GM19240 (cell line): Measurements from ENCODE around the gene RHBDD3.
"Not testable (repeated sequence)": the region's sequence is repeated elsewhere in the genome, so short reads cannot be mapped to it uniquely, and the experiment has no call there.

Source experiments
- DNase-seq: peaks from one replicate; pipeline ENCODE4 v3.0.0; 2011; ENCODE audit warnings: low spot score; ENCODE audit not compliant: insufficient read length

The RHBDD3 gene

DNA sequence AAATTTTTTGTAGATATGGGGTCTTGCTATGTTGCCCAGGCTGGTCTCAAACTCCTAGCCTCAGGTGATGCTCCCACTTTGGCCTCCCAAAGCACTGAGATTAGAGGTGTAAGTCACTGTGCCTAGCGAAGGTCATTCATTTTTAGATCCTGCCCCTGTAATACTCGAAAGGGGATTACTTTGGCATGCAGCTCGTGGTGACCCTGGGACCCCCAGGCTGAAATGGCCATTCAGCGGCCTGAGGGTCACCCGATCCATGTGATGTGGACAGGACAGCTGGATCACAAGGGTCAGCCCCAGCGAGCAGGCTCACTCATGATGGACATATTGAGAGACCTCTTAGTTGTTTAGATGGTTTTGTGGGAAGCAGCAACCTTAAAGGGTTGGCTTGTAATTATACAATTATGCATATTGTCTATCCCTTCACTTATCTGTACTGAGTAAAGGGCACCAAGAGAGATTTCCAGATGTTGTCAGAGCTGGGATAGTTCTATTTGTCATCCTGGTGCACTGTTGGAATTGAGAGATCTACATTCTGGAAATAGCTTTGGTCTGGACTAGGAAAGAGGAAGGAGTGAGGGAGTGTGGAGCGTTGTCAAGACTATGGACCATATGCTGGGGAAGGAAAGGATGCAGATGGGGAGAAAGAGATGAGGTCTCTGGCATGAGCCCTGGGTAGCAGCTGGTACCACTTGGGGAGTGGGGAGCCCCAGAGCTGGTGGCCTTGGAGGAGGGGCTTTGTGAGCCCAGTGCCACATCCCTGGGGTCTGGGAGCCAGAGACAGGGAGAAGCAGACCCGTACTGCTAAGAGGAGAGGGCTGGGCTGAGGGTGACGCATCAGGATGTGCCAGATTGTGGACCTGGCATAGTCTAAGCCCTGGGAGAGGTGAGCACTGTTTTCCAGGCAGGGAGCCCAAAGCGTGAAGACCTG is 15.5 kb downstream of the RHBDD3 start:
- no peak for DNase-seq

DNA sequence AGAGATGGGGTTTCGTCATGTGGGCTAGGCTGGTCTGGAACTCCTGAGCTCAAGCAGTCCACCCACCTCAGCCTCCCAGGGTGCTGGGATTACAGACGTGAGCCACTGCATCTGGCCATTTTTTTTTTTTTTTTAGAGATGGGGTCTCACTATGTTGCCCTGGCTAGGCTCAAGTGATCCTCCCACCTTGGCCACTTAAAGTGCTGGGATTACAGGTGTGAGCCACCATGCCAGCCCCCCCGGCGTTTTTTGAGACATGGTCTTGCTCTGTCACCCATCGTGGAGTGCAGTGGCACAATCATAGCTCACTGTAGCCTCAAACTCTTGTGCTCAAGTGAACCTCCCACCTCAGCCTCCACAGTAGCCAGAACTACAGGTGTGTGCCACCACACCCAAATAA is 16.5 kb downstream of the RHBDD3 start:
- DNase-seq = no peak

DNA sequence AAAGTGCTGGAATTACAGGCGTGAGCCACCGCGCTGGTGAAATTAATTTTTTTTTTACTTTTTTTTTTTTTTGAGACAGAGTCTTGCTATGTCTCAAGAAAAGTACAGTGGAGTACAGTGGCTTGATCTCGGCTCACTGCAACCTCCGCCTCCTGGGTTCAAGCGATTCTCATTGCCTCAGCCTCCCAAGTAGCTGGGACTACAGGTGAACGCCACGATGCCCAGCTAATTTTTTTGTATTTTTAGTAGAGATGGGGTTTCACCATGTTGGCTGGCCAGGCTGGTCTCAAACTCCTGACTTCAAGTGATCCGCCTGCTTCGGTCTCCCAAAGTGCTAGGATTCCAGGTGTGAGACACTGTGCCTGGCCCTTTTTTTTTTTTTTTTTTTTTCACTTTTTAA is 19.9 kb downstream of the RHBDD3 start:
- not testable (repeated sequence) for DNase-seq

DNA sequence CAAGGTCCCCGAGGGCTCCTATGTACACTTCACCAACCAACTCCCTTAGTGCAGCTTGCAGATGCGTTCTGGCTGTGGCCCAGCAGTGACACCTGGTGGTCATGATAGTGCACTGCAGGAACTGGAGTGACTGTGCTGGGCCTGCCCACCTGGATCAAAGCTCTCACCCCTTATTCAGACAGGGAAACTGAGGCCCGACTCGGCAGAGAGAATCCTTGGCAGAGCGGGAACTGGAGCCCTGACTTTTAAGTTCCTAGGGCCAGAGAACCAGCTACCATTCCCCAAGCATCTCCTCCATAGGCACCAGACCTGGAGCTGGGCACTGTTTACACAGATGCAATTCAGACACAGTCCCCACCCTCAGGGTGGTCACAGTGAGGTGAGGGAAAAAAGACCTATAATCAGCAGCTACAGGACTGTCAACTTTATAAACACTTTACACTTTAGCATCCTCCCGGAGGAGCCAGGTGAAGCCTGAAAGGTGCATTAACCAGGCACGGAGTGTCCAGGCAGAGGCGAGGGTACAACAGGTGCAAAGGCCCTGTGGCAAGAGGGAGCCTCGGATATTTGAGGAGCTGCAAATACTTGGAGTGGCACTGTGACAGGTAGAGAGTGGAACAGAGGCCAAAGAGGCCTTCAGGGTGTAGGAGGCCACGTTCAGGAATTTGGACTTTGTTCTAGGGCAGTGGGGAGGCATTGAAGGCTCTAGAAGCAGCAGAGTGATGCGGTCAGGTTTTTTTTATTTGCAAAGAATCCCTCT is 22.0 kb downstream of the RHBDD3 start:
- DNase-seq = peak; percentile 76

DNA sequence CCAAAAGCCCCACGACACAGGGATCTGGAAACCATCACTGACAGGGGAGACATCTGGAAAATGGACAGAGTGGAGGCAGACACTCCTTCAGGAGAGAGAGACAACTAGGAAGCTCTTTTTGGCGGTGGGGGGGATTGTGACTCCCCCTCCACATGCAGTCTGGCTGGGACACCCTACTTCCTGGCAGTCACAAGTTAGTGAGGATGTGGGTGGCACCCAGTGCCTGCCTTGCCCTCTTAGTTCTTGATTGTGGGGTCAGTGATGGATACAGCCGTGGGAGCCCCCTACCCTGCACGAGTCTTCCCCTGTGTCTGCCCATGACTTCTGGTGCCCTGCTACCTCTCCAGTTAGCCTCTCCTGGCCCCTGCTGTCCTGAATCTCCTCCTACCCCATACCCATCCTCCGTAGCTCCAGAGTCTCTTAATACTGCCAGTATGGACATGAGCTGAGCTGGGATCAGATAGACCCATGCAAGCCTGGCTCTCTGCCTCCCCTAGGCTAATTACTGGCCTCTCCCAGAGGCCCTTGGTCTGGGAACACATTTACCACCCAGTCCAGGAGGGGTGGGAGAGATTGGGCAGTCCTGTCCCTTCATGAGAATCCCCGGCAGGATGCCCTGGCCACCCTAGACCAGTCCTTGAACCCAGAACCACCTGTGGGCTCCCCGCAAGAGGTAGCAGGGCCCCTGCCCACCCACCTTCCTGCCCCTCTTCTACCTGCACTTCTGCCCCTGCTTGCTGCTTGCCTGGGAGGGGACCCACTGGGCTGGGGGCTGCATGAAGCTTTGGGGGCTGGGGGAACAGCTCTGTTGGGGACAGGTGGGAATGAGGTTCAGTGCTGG is 22.8 kb downstream of the RHBDD3 start:
- DNase-seq = no peak

DNA sequence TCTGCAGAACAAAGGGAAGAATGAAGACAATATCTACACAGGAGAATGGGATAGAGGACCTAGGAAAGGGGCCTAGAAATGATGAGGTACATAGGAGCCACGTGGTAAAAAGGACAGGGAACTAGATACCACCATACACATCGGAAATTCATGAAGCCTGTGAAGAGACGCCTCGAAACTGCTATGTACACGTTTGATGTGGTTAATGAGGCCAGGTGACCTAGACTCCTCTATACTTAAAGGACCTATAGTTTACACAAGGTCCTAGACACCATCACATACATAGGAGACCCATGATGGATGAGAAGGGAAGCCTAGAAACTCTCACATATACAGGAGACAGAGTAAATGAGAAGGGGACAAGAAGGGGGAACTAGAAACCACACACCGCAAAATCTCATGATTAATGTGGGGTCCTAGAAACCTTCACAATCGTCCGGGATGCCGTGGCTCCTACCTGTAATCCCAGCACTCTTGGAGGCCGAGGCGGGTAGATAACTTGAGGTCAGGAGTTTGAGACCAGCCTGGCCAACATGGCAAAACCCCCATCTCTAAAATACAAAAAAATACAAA is 23.8 kb downstream of the RHBDD3 start:
- DNase-seq = no peak

DNA sequence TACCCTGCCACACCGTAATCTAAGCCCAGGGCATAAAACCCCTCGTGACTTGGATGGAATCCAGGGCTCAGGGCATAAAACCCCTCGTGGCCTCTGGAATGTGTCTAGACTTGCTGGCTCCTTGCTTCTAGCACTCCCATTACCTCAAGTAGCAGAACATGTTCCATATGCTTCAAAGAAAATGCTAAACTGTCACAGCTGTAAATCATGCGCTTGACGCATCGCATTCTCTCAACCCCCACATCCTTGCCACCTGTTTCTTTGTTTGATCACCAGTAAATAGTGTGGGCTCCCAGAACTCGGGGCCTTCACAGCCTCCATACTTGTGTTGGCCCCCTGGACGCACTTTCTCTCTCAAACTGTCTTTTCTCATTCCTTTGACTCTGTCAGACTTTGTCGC is 27.3 kb downstream of the RHBDD3 start:
- DNase-seq = not testable (repeated sequence)

DNA sequence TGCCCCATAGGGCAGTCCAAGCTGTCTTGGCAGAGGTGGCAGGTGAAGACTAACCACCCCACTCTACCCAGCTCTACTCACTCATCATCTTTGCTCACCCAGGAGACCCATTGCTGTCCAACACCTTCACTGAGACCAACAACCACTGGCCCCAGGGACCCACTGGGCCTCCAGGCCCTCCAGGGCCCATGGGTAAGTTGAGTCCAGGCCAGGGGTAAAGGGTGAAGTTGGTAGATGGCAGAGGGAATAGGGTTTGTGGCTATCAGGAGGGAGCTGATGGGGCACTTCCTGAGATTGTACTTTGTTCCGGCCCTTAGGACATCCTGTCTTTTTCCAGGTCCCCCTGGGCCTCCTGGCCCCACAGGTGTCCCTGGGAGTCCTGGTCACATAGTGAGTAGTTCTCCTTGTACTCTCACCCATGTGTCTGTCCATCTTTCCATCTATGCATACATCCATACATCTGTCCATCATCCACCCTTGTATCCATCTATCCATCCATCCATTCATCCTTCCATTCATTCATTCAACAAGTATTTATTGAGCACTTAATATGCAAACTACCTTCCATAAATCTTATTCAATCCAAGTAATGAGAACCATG is 34.4 kb downstream of the RHBDD3 start:
- DNase-seq = no peak

DNA sequence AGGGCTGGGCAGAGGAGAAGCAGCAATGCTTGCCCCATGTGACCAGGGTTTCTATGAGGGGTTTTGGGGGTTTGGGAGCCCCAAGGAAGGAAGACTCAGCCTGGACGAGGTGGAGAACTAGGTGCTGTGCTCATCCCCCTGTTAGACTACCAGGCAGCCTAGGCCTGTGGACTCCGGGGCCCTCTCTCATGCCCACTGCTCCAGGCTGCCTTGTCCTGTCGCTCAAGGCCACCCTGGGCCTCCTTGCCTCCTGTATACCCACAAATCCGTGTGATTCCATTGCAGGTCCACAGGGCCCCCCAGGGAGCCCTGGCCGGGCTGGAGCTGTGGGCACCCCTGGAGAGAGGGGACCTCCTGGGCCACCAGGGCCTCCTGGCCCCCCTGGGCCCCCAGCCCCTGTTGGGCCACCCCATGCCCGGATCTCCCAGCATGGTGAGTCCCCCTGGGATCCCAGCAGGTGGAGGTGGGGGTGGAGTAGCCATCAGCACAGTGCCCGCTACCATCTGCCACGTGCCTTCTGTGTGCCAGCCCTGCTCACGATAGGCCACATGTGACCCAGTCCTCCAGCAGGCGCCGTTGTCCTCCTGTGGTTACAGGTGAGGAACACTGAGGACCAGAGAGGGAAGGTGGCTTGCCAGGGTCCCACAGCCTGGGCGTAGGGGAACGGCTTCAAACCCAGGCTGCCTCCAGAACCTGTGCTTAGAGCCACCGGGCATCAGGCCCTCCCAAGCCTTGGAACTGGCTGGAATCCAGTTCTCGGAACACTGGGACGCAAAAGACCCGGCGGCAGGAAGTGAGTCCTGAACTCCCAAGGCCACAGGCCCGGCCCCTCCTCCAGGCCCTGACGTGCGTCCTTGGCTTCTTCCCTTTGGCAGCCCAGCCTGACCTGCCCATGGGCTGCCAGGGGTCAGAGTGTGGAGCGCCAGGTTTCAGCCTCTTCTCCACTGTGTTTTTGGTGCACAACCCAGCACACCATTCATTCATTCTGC is 35.5 kb downstream of the RHBDD3 start:
- no peak for DNase-seq

DNA sequence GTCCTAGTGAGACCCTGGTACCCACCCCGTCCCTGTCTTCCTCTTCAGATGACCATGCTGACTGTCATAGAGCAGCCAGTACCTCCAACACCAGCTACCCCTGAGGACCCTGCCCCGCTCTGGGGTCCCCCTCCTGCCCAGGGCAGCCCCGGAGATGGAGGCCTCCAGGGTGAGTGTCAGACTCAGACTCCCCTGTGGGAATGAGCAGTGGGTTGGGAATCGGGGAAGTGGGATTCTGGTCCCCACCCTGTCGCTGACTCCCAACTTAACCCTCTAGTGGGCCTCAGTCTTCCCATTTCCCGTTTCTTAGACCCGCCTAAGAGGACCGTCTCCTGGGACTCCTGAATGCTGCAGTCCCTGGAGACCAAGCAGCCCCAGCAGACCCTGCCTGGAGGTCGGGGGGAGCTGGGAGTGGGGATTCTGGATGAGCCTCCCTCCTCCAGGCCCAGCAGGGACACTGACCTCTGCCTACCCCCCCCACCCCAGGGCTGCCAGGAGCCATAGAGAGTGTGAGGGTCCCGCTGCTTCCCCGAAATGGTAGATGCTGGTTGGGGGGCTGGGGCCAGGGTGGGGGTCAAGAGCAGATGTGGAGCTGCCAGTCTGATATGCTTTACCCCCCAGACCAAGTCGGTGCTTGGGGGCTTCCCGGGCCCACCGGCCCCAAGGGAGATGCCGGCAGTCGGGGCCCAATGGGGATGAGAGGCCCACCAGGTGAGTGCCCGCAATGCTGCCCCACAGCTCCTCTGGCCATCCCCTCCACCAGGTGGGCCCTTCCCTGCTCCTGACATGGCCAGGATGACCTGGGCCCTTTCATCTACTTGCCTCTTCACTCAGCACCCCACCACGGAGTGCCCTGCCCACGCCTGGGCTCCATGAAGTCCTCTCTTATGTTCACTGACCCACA is 36.6 kb downstream of the RHBDD3 start:
- no peak for DNase-seq

DNA sequence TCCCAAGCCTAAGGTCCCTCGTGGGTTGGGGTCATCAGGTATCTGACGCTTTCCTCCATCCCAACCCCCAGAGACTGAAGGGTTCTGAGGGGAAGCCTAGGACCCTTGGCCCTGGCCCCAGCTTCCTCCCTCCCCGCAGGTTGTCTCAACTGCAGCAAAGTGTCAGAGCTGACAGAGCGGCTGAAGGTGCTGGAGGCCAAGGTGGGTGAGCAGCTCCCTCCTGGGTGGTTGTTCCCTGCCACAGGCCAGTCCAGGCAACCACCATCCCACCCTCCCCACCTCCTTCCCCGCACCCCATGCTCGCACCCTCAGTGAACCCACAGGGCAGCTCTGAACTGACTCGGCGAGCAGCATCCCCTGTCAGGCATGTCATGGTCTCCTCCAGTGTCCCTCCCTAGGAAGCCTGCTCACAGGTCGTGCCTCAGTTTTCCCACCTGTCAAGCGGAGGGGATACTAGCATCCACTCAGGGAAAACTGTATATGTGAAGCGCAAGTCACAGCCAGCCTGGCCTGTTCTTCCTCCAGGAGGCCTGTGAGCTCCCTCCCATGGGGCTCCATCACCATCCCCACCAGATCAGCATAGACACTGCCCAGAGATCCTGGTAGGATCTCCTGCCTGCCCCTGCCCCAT is 41.3 kb downstream of the RHBDD3 start:
- no peak for DNase-seq

DNA sequence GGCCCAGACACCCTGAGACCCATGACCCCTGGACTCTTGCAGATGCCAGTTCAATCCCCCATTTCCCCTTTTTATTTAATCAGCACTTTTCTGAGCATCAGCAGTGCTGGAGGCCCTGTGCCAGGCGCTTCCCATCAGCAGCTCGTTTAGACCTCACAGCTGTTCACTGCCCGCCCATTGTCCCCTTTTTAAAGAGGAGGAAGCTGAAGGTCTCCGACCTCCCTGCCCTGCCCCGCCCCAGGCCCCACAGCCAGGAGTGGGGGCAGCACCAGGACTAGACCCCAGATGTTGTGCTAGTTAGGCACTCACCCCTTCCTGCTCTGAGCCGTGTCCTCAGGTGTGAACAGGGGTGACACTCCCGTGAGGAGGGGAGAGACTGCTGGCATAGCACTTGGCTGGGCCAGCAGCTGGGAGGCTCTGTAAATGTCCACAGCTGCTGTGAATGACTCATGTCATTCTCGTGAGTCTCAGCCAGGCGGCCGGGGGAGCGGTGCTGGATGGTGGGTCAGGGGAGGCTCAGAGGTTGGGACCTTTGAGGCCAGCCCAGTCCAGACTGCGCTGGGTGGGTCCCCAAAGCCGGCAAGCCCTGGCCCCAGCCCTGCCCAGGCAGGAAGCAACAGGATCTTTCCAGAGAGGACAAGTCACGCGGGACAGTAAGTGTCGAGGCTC is 42.2 kb downstream of the RHBDD3 start:
- DNase-seq = no peak

DNA sequence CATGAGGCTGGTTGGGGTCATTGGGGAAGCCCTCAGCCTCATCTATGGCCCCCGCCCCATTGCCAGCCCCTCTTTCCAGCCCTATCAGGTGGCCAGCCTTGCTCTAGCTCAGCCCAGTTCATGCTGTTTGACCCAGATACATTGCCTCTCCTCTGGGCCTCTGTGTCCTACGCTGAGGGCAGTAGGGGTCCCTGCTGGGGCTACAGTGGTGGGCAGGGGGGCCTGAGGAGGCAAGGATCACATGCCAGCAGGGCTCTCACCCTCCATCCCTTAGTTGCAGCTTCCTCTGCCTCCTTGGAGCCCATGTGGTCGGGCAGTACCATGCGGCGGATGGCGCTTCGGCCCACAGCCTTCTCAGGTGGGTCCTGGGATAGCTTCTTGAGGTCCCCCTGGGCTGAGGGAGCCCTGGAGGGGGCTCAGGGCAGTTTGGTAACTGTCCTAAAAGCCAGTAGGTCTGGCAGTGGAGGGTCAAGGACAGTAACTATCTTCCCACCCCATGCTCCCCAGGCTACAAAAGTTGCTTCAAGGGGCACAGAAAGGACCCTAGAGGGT is 42.8 kb downstream of the RHBDD3 start:
- DNase-seq = no peak

DNA sequence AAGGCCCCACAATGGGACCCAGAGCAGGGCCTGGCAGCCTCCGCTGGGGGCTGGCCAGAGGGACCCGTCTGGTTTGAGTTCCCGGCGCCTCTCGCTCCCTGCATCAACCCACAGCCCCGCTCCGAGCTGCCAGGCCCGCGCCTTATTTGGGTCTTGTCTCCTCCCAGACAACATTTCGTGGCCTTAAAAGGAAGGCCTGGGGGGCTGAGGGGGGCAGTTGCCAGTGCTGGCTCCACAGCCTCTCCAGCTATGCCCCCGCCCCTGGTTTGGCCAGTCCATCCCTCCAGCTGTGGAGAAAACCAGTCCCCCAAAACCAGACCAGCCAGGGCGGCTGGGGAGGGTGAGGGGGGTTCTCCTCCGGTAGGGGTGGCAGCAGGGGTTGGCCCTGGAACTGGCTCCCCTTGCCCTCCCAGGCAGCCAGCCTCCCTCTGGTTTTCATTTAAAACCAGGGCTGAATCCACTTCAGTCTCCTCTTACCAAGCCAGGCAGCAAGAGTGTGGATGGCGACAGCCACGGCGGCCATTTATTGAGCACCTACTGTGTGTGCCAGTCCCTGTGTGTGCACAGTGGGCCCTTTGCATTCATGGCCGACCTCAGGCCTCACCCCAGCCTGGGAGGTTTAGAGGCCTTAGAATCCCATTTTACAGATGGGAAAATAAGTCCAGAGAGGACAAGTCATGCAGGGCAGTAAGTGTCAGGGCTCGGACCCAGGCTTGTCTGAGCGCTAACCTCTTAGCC is 43.5 kb downstream of the RHBDD3 start:
- DNase-seq = no peak

DNA sequence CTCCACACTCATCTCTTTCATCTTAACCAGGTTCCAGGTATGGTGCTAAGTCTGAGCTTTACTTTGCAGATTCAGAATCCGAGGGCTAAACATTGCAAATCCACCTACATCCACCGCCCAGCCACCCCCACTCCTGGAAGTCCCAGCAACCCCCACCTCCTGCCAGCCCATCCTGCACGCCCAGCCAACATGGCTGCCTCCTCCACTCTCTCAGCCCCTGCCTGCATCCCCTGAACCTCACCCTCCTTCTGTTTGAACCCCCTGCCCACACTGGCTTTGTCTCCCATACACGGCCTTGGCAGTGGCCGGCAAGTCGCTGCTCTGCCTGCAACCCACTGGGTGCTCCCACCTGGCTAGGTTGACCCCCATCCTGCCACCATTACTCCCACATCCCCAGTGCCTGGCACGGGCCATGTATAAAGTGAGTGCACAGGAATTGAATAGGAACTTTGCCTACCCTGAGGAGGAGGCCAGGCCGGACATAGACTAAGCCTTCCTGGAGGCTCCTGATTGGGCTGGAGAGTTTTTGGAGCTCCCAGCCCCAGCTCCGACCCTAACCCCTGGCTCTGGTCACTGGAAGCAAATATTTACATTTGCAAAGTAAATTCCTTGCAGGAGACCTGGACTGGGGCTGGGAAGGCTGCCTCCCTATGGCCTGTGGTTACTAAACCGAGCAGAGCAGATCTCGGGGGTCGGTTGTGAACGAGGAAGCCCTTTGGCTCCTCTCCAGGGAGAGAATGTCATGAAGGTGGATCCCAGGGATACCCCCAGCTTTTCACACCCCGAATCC is 47.7 kb downstream of the RHBDD3 start:
- DNase-seq = no peak

DNA sequence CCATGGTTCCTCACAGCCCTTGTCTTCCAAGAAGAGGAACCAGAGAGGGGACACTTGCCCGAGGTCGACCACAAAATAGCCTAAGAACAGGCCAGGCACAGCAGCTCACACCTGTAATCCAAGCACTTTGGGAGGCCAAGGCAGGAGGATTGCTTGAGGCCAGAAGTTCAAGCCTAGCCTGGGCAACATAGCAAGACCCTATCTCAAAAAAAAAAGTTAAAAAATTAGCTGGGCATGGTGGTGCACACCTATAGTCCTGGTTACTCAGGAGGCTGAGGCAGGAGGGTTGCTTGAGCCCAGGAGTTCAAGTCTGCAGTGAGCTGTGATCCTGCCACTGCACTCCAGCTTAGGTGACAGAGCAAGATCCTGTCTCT is 48.4 kb downstream of the RHBDD3 start:
- not testable (repeated sequence) for DNase-seq
